ENCODE results near the gene NR3C2. TPM values are rescaled to one million over a fixed set of nuclear protein-coding genes. Genes with fewer than 3 reads are reported as not detected.
"Not testable (repeated sequence)": the region's sequence is repeated elsewhere in the genome, so short reads cannot be mapped to it uniquely, and the experiment has no call there.

NR3C2 gene
- total RNA-seq, 1 donor from 2014 or later, result 7.1 TPM

DNA sequence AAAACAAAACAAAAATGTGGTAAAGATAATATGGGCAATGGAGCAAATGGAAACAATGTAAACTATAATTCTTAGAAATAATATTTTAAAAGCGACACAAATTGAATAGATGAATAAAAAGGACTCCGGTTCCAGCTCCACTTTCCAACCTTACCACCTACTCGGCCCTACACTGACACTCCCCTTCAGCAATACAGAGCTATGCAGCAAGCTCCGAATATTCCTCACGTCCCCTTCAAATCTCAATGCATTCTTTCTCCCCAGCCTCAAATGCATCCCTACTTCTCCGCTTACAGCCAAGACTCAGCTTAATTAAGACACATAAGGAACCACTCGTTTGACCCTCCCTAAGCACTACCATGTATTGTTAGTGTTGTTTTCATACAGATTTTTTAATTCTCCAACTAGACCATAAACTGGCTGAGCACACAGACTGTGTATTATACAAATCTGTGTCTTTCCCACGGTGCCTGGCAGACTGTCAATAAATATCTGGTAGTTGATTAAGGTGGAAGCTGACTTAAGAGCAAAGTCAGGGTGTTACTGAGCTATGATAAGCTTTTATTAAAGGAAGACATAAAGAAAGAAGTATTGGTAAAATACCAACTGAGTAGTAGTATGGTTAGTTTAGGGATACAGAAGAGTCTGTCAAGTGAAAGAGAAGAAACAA is 219.1 kb downstream of the NR3C2 start:
- DNase-seq (ENCODE audit: low spot score), result no peak

DNA sequence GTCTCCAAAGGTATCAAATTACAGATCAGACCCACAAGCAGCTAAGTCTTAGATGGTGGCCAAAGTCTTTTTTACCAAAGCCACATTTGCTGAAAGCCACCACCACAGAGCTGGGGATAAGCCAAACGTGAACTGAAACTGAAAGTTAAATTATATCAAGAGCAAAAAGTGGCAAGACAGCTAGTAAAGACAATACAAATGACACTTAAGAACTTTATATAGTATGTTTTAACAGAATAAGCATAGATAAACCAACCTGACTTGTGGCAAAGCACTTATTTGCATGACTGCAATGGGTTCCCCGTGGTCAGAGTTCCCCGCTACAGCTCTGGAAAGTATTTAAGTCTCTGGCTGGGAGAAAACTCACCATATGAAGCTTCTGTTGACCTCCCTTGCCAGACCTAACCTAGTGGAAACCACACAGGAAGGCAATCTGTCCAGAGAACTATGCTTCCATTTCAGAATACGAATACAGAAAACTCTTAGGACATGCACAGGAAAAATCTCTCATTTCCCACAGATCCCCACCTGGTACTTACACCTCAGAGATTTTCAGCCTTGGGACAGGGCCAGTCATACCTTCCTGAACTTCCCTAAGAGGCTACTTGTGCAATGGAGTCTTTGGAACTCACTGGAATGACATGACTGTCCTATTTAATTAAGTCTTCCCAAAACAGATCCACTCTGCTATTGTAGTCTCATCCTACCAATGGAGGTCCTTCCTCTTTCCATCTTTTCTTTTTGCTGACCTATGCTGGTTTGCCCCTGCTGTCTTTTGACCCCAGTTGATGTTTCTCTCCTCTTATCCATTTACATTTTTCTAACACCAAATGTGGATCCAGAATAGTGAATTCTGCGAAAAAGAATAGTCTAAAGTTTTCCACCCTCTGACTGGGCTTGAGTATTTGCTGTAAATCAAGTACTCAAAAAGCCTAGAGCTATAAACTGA is 225.1 kb downstream of the NR3C2 start:
- DNase-seq (ENCODE audit: low spot score), result no peak

DNA sequence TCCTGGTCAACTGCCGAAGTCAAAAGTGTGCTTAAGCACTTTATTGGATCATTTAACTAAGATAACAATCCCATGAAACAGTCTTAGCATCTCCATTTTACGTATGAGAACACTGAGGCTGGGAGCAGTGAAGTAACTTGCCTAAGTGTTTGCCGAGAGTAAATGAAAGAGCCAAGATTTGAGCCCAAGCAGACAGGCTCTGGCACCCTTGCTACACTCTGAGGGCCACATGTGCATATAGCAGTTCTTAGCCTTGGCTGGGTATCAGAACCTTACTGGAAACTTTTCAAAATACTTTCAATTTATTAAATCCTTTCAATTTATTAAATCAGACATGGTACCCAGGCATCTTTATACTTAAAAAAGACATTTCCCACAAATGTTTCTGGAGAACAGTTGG is 225.9 kb downstream of the NR3C2 start:
- no peak for DNase-seq (ENCODE audit: low spot score)

DNA sequence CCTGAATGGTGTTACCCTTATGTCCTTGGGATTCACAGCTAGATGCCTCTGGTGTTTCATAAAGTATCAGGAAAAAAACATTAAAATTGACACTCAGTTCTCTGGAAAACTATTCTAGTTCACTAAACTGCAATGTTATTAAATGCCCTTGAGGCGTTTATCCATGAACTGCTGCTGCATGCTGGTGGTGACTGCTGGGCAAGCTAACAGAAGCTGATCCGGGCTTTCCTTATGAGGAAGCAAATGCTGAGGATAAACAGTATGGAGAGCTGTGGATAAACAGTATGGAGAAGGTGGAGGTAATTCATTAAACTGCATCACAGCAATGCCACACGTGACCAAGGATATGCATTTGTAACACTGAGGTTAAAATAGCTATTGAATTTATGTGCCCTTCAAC is 227.0 kb downstream of the NR3C2 start:
- no peak for DNase-seq (ENCODE audit: low spot score)

DNA sequence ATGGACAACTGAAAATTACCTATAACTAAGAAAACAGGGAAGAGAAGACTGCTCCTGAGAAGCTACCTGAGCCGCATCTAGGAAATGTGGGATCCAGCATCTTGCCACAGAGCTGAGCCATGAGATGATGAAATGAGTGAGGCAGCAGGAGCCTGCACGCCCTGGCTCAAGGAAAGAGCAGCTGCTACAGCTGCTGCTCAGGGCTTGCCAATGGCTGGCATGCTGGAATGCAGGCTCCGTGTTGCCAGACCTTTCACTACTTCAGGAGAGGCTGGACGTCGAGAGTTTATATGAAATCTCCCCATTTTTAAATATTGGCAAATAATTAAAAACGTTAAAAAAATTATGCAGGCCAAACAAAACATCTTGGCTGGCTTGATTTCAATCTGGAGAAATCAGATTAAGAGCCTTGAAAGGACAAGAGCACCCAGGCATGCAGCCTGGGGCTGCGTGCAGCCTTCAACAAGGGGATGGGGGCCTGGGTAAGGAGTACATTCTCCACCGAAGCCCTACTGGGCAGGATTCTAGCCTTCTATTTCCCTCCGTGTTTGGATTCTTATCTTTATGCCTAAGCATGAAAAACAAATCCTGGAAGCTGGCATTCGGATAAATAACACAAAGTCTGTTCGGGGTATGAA is 227.6 kb downstream of the NR3C2 start:
- DNase-seq (ENCODE audit: low spot score), result no peak

DNA sequence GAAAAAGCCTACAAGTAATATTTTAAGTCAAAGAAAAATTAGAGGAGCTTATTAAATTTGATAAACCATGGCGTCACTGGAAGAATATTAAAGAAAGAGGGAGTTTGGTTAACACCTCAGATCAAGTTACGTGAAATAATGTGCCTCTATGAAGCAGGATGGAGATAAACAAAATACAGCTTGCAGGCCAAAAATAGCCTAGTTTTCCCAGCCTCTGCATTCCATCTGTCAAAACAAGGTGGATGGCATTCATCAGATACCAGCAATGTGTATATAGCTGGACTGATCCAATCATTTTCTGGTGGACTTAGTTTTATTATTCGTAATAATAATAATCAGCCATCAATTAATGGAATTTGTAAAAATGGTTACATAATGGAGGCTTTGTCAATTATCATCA is 230.7 kb downstream of the NR3C2 start:
- no peak for DNase-seq (ENCODE audit: low spot score)

DNA sequence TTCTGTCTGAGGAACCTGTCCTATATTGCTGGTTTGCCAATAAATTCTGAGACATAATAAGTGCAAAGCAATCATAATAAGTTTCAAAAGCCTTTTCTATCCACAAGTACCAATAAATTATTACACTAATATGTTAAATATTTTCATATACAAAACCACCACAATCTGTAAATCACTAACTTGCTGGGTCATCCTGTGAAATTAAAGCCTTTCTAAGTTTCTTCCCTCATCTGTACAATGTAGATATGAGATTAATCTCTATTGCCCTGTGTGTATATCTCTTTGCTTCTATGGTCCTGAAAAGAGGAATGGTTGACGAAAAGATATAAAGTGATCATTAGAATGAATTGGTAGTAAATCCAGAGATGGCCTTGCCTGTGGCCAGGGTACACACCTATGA is 231.6 kb downstream of the NR3C2 start:
- DNase-seq (ENCODE audit: low spot score), result no peak

DNA sequence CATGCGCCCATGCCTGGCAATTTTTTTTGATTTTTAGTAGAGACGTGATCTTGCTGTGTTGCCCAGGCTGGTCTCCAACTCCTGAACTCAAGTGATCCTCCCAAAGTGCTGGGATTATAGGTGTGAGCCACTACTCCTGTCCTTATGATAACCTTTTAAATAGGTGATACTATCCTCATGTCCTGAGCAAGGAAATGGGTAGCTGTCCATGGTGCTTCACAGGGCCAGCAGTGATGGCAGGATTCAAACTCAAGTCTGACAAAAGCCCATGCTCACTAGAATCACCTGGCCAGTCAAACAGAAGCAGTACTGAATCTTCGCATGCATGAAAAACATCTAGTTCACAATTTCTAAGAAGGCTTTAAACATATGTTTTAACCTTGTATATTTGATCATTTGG is 235.1 kb downstream of the NR3C2 start:
- DNase-seq (ENCODE audit: low spot score), result no peak

DNA sequence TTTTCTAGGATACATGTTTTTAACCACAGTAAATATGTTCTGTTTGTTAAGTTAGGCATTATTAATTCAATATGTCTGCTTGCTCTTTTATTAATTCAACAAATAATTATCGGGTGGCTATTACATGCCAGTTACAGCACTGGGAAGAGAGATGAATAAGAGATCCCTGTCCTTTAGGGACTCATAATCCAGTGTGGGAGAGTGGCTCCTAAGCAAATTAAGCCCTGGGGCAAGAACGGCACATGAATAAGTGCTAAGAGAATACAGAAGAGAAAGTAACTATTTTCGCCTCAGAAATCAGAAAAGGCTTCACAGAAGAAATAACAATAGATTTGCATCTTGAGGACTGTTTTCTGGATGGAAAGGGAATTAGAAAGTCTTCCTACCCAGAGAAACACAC is 236.7 kb downstream of the NR3C2 start:
- no peak for DNase-seq (ENCODE audit: low spot score)

DNA sequence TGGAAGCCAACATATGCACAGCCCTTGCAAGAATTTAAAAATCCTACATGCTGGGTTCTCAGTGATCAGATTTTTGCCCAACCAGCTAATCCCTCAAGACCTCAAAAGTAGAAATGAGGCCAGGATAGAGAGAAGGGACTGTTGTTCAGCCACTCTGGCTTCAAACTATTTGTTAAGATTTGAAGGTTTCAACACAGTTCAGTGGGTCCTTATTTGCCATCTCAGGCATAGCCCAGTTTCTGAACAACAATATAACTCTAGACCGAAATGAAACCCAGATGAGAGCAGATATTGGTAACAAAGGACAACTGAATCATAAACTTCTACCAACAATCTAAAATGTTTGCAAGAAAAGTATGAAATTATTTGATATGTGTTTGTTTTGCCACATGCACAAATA is 237.3 kb downstream of the NR3C2 start:
- DNase-seq (ENCODE audit: low spot score), result no peak

DNA sequence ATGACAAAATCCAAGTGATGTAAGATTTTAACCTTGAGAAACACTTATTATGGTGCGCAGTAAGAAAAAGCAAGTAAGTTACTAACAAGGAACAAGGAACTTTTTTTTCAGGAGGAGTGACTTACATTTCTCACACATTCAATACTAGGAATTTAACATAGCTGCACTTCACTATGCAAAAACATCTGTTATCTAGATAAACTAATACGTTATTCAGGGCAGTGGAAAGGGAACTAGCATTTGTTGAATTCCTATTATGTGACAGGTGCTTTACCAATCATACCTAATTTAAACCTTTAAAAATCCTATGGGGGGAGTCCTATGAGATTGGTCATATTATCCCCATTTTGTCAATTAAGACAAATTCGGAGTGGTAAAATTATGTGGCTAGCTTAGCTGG is 238.0 kb downstream of the NR3C2 start:
- no peak for DNase-seq (ENCODE audit: low spot score)

DNA sequence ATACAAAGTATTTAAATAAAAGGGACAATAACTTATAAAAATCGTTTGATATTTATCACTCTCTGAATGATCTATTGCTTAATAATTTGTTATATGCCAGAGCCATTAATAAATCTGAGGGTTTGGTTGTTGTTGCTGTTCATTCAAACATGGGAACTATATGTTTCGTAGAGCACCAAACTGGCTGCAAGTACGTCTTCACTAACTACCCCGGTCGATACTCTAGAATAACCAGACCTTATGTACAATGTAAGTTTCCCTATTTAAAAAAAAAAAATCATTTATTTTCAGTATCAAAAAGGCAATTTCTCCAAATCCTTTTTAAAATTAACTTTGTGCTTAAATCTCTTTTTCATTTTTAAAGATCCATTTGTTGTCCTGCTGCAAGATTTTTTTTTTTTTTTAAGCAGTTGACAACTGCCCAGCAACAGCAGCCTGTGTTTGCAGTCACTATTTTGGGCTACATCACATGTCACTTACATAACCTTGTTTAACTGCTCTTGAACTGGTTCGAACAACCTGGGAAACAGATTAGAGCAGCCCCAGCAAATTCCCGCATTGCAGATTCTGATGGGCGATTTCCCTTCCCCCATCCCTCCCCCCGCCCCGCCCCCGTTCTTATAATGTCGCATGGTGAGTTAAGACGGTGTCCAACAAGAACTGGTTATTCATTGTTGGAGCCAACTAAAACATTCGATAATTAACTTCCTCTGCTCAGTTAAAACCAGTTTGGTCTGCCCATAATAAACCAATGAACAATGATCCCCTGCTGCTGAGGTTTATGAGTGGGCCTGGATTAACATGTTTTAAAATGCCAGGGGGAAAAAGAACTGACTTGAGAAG is 238.9 kb downstream of the NR3C2 start:
- DNase-seq (ENCODE audit: low spot score), result no peak

DNA sequence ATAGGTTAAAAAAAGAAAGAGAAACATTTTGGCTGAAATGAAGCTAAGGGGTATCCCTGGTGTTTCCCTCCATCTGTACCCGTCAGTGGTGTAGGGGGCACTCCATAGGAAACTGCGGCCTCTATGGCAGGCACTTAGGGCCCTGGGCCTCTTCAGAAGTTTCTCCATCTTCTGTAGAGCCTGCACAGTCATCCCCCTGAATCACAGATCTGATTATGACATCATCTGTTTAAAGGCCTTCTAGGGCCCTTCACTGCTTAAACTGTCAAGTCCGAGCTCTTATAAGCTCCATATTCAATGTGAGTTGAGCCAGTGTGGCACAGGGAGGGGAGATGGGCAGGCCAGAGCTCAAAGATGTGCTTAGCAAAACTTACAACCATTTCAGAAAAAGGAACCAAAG is 241.3 kb downstream of the NR3C2 start:
- DNase-seq (ENCODE audit: low spot score), result no peak

DNA sequence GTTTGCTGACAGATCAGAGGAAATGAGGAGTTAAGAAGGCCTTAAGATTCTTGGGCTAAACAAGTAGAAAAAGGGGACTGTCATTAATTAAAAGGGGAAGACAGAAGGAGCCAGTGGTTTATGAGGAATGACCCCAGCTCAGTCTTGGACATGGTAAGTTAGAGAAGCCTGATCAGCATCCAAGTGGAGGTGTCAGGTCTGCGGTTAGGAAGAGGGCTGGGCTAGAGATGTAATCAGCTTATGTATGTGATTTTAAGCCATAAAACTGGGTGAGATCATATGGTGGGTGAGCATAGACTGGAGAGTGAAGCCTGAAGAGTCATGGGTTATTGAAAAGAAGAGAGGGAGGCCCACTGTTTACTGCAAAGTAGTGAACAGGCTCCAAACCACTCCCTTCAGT is 246.1 kb downstream of the NR3C2 start:
- no peak for DNase-seq (ENCODE audit: low spot score)

DNA sequence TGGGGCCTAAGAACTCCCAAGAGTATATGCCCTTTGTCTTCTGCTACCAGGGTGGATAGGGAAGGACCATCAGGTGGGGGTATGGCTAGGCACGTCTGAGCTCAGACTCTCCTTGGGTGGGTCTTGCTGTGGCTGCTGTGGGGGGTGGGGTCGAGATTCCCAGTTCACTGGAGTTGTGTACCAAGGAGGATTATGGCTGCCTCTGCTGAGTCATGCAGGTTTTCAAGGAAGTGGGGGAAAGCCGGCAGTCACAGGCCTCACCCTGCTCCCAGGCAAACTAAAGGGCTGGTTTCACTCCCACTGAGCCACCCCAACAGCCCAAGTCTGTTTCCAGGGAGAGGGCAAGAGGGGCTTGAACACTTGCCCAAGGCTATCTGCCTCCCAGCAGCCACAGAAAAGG is 249.7 kb downstream of the NR3C2 start:
- no peak for DNase-seq (ENCODE audit: low spot score)

DNA sequence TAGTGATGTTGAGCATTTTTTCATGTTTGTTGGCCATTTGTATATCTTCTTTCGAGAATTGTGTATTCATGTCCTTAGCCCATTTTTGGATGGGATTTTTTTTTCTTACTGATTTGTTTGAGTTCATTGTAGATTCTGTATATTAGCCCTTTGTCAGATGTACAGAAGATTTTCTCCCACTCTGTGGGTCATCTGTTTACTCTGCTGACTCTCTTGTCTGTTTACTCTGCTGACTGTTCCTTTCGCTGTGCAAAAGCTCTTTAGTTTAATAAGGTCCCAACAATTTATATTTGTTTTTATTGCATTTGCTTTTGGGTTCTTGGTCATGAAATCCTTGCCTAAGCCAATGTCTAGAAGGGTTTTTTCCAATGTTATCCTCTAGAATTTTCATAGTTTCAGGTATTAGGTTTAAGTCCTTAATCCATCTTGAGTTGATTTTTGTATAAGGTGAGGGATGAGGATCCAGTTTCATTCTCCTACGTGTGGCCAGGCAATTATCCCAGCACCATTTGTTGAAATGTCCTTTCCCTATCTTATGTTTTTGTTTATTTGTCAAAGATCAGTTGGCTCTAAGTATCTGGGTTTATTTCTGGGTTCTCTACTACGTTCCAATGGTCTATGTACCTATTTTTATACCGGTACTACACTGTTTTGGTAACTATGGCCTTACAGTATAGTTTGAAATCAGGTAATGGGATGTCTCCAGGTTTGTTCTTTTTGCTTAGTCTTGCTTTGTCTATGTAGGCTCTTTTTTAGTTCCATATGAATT is 254.6 kb downstream of the NR3C2 start:
- DNase-seq (ENCODE audit: low spot score), result not testable (repeated sequence)

DNA sequence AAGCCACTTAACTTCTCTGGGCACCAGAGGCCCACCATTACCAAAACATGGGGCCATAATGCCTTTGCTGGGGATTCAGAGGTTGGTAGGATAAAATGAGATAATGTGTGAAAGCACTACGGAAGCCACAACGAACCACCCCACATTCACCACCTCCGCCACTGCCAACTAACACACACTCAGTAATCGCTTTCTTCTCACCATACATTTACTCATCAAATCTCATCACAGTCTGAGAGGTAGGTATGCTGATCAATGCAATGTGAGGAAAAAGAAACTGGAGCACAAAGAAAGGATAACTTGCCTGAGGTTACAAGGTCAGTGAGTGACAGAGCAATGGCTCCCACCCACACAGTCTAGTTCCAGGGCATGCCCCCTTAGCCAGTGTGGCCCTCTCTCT is 257.3 kb downstream of the NR3C2 start:
- DNase-seq (ENCODE audit: low spot score), result no peak

DNA sequence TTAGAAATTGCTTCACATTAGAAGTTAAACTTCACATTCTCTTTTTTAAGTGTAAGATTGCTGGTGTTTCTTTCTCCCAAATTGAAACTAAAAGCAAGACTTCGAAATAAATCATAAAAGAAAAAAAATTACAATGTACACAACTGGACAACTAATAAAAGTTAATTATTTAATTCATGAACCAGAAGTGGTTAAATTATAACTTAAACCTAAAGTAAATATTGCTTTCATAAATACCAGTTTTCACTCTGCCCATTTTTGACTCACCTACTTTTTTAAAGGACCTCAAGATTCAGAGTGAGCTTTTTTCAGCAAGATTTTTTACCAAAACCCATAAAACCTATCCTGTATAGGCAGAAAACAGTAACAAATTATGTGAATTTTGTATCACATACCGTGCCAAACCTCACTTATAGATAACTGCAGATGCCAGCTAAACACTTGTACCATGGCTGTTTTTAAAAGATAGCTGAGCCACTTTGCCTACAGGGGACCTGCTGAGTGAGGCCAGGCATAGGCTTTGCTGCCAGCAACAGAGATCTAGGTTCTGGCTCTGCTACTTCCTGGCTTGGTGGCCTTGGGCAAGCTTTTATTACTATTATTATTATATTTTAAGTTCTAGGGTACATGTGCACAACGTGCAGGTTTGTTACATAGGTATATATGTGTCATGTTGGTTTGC is 259.8 kb downstream of the NR3C2 start:
- no peak for DNase-seq (ENCODE audit: low spot score)

DNA sequence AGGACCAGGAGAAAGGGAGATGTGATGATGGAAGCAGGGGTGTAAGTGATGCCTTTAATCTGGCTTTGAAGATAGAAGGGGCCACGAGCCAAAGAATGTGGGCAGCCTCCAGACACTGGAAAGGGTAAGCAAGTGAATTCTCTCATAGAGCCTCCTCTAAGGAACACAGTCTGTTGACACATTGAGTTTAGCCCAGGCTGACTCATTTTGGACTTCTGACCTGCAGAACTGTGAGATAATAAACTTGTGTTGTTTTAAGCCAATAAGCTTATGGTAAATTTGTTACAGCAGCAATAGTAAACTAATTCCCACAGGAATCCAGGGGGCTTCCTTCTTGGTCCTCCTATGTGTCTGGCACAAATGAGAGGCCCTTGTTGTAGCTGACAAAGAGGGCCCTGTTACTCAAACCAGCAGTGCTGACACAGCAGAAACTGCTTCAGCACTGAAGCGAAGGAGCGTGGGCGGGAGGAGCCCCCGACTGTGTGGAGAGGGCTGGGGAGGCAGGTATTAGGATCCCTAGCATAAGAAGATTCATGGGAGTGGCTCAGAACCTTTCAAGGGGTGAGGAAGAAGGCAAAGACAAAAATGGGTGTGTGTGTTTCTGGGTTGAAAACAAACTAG is 268.7 kb downstream of the NR3C2 start:
- DNase-seq (ENCODE audit: low spot score), result no peak

DNA sequence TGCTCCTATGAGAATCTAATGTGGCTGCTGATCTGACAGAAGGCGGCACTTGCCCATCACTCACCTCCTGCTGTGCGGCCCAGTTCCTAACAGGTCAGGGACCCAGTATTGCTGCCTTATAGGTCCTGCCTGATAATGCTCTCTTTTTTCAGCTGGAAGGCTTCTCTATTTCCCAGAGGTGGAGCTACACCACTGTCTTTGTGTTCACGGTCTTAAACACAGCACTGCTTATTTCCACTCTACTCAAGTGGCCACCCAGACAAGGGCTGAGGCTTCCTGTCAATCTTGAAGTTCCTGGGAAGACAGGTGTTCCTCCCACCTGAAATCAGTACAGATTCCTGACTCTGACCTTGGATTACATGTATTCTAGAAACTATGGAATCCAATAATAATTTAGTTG is 270.6 kb downstream of the NR3C2 start:
- no peak for DNase-seq (ENCODE audit: low spot score)

Data from mesenteric fat pad (tissue), 1 donor.